Liver (tissue), 9 donors: ENCODE results near the gene VWF. TPM values are rescaled to one million over a fixed set of nuclear protein-coding genes. Genes with fewer than 3 reads are reported as not detected.

ENCODE experiments used
- DNase-seq: peaks from one replicate; pipeline ENCODE4 v3.0.0-alpha.2; 2017; ENCODE audit warnings: low spot score
- H3K27ac ChIP-seq, 2 donors: one replicate each; pipeline ENCODE4 v1.7.0; 2013; ENCODE audit warnings: inconsistent platforms in 2 of 2, low read length in 2 of 2, control low read depth in 1 of 2, low read depth in 1 of 2, mild to moderate bottlenecking in 1 of 2
- H3K27me3 ChIP-seq, 4 donors: one replicate each; pipeline versions ENCODE4 v1.6.1 to v1.7.0; 2013; ENCODE audit warnings: low read length in 3 of 4, inconsistent platforms in 1 of 4, mild to moderate bottlenecking in 1 of 4, moderate library complexity in 1 of 4; ENCODE audit not compliant: control insufficient read depth in 4 of 4, insufficient read depth in 4 of 4
- H3K36me3 ChIP-seq, 4 donors: one replicate each; pipeline versions ENCODE4 v1.6.1 to v1.7.0; 2013; ENCODE audit warnings: low read length in 3 of 4, mild to moderate bottlenecking in 3 of 4, low read depth in 1 of 4, moderate library complexity in 1 of 4; ENCODE audit not compliant: control insufficient read depth in 4 of 4, insufficient read depth in 3 of 4
- H3K4me1 ChIP-seq, 4 donors: one replicate each; pipeline versions ENCODE4 v1.6.1 to v1.7.0; 2013; ENCODE audit warnings: low read length in 3 of 4, mild to moderate bottlenecking in 3 of 4, moderate library complexity in 1 of 4; ENCODE audit not compliant: control insufficient read depth in 4 of 4, insufficient read depth in 4 of 4
- H3K4me3 ChIP-seq, 3 donors: one replicate each; pipeline versions ENCODE4 v1.6.1 to v1.7.0; 2013; ENCODE audit warnings: low read length in 3 of 3, control low read depth in 1 of 3, low read depth in 1 of 3, mild to moderate bottlenecking in 1 of 3
- H3K9ac ChIP-seq, 2 donors: one replicate each; pipeline ENCODE4 v1.7.0; 2013; ENCODE audit warnings: low read length in 2 of 2, mild to moderate bottlenecking in 2 of 2, moderate library complexity in 2 of 2, control low read depth in 1 of 2, low read depth in 1 of 2
- H3K9me3 ChIP-seq, 4 donors: one replicate each; pipeline versions ENCODE4 v1.6.1 to v1.7.0; 2013; ENCODE audit warnings: low read length in 3 of 4; ENCODE audit not compliant: control insufficient read depth in 4 of 4
- EGR1 ChIP-seq, 2 donors: IDR thresholded peaks; 2 replicates each; pipeline ENCODE4 v1.6.1; 2016 to 2018; ENCODE audit warnings: antibody characterized with exemption in 2 of 2, low read depth in 2 of 2
- FOXA2 ChIP-seq: IDR thresholded peaks from 2 replicates; pipeline ENCODE4 v1.6.1; 2016; ENCODE audit warnings: antibody characterized with exemption
- HNF4A ChIP-seq, 2 donors: conservative IDR thresholded peaks; 2 replicates each; pipeline ENCODE4 v1.6.1; 2016; ENCODE audit warnings: antibody characterized with exemption in 2 of 2, mild to moderate bottlenecking in 2 of 2
- HNF4G ChIP-seq: IDR thresholded peaks from 2 replicates; pipeline ENCODE4 v1.6.1; 2016; ENCODE audit warnings: antibody characterized with exemption
- NR2F2 ChIP-seq: IDR thresholded peaks from 2 replicates; pipeline ENCODE4 v1.6.1; 2016; ENCODE audit warnings: antibody characterized with exemption
- RAD21 ChIP-seq, 2 donors: IDR thresholded peaks; 2 replicates each; pipeline ENCODE4 v1.6.1; 2016; ENCODE audit warnings: antibody characterized with exemption in 2 of 2, mild to moderate bottlenecking in 2 of 2
- RXRA ChIP-seq, 2 donors: IDR thresholded peaks; 2 replicates each; pipeline ENCODE4 v1.6.1; 2017 to 2018; ENCODE audit warnings: antibody characterized with exemption in 2 of 2, mild to moderate bottlenecking in 1 of 2
- SP1 ChIP-seq: IDR thresholded peaks from 2 replicates; pipeline ENCODE4 v1.6.1; 2018; ENCODE audit warnings: antibody characterized with exemption, mild to moderate bottlenecking
- YY1 ChIP-seq: IDR thresholded peaks from 2 replicates; pipeline ENCODE4 v1.6.1; 2016; ENCODE audit warnings: antibody characterized with exemption, mild to moderate bottlenecking
- WGBS: extraction: QIAGEN DNeasy Blood & Tissue Kit; methylation state at CpG from one replicate; pipeline ENCODE4 v1.1.7; 2013; 5-methylcytosine and 5-hydroxymethylcytosine counted together
- polyA plus RNA-seq, 2 donors: library from polyadenylated mRNA; stranded (reverse) in 1 of 2; unstranded in 1 of 2; fragments of 200-250 nt in 1 of 2; fragments of >200 nt in 1 of 2; fragmentation: Nextera tagmentation in 1 of 2; extraction: Ambion mirVana in 1 of 2; gene quantifications; one replicate each; pipeline versions ENCODE4 v1.2.1 to v1.2.3, GENCODE V29; 2013 to 2015
- total RNA-seq, 2 donors: library from RNA; depleted of rRNA; stranded (reverse); fragments of >200 nt; gene quantifications; one replicate each; pipeline ENCODE4 v1.2.3, GENCODE V29; 2014
- TF ChIP-seq, protein P1 (sequence below): IDR thresholded peaks from 2 replicates; pipeline ENCODE4 v1.6.1; 2016; ENCODE audit warnings: antibody characterized with exemption
- TF ChIP-seq, protein P2 (sequence below): IDR thresholded peaks from 2 replicates; pipeline ENCODE4 v1.6.1; 2016; ENCODE audit warnings: antibody characterized with exemption, mild to moderate bottlenecking
- TF ChIP-seq, protein P3 (sequence below): IDR thresholded peaks from 2 replicates; pipeline ENCODE4 v1.6.1; 2016; ENCODE audit warnings: antibody characterized with exemption
- TF ChIP-seq, protein P4 (sequence below): fragments of 150-350 bp; IDR thresholded peaks from 2 replicates; pipeline ENCODE4 v1.5.1; 2017; ENCODE audit warnings: improper control_type of control experiment, low read depth, low read length; ENCODE audit not compliant: missing input control
- TF ChIP-seq, protein P5 (sequence below): IDR thresholded peaks from 2 replicates; pipeline ENCODE4 v1.6.1; 2016; ENCODE audit warnings: antibody characterized with exemption
- donor health status: healthy.
- donor health status: healthy.
- donor health status: healthy.
- donor health status: healthy.
- donor health status: healthy.

Gene VWF
- total and polyA plus RNA-seq, 4 donors = 2.1 to 10.8 (median 4.0) TPM

DNA sequence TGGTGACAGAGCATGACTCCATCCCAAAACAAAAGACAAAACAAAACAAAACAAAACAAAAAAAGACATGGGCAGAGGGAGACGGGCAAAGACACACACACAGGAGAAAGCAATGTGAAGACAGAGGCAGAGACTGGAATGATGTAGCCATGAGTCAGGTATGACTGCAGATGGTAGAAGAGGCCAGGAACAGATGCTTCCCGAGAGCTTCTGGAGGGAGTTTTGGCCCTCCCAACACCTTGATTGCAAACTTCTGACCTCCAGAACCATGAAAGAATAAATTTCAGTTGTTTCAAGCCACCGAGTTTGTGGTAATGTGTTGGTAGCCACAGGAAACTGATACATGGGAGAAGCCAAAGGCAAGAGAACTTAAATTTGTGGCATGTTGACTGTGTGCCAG lies 27.1 kb downstream of the VWF start:
- Histone ChIP-seq H3K27me3 (no peaks in the 10 kb centered on the region), H3K4me3 (no peak overlapping the region), H3K36me3 (no peaks in the 10 kb centered on the region), H3K27ac (no peak overlapping the region), H3K4me1 (no peaks in the 10 kb centered on the region), H3K9ac (no peak overlapping the region), H3K9me3 (no peaks in the 10 kb centered on the region)
- 90% methylated on average over 3 of the region's 3 CpGs for WGBS
- TF ChIP-seq, protein P1, sequence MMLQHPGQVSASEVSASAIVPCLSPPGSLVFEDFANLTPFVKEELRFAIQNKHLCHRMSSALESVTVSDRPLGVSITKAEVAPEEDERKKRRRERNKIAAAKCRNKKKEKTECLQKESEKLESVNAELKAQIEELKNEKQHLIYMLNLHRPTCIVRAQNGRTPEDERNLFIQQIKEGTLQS = no peak
- DNase-seq = no peak

DNA sequence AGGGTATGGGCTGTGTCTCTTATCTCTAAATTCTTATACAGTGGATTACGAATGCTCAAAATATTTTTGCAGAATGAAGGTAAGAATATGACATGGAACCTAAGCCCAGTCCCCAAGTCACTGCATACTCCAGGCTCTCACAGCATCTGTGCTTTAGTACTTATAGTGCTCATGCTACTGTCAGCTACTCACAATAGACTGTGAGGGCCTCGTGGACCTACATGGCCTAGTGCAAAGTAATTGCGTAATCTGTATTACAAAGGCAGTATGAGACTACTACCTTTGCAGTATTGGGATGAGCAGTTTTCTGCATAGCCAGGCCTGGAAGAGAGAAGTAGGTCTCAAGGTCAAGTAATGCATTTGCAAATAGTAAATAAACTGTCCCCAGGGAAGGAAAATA lies 27.9 kb downstream of the VWF start:
- no peaks in the 10 kb centered on the region for H3K9me3 ChIP-seq
- TF ChIP-seq EGR1 (IDR thresholded peaks at IDR 0.05; ENCODE audit: low read depth in 2 of 2) (no peak), HNF4G (no peak), YY1 (no peak), RXRA (IDR thresholded peaks at IDR 0.05) (no peak)
- TF ChIP-seq, protein P2, sequence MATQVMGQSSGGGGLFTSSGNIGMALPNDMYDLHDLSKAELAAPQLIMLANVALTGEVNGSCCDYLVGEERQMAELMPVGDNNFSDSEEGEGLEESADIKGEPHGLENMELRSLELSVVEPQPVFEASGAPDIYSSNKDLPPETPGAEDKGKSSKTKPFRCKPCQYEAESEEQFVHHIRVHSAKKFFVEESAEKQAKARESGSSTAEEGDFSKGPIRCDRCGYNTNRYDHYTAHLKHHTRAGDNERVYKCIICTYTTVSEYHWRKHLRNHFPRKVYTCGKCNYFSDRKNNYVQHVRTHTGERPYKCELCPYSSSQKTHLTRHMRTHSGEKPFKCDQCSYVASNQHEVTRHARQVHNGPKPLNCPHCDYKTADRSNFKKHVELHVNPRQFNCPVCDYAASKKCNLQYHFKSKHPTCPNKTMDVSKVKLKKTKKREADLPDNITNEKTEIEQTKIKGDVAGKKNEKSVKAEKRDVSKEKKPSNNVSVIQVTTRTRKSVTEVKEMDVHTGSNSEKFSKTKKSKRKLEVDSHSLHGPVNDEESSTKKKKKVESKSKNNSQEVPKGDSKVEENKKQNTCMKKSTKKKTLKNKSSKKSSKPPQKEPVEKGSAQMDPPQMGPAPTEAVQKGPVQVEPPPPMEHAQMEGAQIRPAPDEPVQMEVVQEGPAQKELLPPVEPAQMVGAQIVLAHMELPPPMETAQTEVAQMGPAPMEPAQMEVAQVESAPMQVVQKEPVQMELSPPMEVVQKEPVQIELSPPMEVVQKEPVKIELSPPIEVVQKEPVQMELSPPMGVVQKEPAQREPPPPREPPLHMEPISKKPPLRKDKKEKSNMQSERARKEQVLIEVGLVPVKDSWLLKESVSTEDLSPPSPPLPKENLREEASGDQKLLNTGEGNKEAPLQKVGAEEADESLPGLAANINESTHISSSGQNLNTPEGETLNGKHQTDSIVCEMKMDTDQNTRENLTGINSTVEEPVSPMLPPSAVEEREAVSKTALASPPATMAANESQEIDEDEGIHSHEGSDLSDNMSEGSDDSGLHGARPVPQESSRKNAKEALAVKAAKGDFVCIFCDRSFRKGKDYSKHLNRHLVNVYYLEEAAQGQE = no peak
- TF ChIP-seq, protein P3, sequence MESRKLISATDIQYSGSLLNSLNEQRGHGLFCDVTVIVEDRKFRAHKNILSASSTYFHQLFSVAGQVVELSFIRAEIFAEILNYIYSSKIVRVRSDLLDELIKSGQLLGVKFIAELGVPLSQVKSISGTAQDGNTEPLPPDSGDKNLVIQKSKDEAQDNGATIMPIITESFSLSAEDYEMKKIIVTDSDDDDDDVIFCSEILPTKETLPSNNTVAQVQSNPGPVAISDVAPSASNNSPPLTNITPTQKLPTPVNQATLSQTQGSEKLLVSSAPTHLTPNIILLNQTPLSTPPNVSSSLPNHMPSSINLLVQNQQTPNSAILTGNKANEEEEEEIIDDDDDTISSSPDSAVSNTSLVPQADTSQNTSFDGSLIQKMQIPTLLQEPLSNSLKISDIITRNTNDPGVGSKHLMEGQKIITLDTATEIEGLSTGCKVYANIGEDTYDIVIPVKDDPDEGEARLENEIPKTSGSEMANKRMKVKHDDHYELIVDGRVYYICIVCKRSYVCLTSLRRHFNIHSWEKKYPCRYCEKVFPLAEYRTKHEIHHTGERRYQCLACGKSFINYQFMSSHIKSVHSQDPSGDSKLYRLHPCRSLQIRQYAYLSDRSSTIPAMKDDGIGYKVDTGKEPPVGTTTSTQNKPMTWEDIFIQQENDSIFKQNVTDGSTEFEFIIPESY = no peak
- DNase-seq = no peak
- H3K4me1 ChIP-seq = no peaks in the 10 kb centered on the region
- no peaks in the 10 kb centered on the region for H3K36me3 ChIP-seq
- H3K9ac ChIP-seq = no peak overlapping the region
- no peaks in the 10 kb centered on the region for H3K27me3 ChIP-seq
- H3K4me3 ChIP-seq = no peak overlapping the region
- 67% methylated on average over 3 of the region's 3 CpGs for WGBS
- H3K27ac ChIP-seq = no peak overlapping the region

DNA sequence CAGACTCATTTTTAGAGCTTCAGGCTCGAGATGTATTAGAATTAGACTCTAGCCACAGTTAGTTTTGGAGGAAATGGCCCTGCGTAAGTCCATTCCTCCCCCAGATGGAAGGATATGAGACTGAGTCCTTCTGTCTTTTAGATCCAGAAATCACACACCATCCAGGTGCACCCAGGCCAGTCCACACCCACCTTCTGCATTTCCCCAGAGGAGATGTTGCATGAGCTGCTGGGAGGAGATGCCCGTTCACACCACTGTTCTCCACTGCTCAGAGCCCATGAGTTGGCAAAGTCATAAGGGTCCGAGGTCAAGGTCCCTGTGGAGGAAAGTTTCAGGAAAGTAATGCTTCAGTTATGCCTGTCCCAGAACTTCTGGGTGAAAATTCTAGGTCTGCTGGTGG lies 29.2 kb downstream of the VWF start:
- 91% methylated on average over 4 of the region's 4 CpGs for WGBS
- H3K4me3 ChIP-seq = no peak overlapping the region
- no peaks in the 10 kb centered on the region for H3K4me1 ChIP-seq
- H3K9ac ChIP-seq = no peak overlapping the region
- no peaks in the 10 kb centered on the region for H3K9me3 ChIP-seq
- no peaks in the 10 kb centered on the region for H3K36me3 ChIP-seq
- DNase-seq = no peak
- H3K27ac ChIP-seq = no peak overlapping the region
- H3K27me3 ChIP-seq = no peaks in the 10 kb centered on the region
- TF ChIP-seq, protein P3 = no peak
- TF ChIP-seq, protein P4, sequence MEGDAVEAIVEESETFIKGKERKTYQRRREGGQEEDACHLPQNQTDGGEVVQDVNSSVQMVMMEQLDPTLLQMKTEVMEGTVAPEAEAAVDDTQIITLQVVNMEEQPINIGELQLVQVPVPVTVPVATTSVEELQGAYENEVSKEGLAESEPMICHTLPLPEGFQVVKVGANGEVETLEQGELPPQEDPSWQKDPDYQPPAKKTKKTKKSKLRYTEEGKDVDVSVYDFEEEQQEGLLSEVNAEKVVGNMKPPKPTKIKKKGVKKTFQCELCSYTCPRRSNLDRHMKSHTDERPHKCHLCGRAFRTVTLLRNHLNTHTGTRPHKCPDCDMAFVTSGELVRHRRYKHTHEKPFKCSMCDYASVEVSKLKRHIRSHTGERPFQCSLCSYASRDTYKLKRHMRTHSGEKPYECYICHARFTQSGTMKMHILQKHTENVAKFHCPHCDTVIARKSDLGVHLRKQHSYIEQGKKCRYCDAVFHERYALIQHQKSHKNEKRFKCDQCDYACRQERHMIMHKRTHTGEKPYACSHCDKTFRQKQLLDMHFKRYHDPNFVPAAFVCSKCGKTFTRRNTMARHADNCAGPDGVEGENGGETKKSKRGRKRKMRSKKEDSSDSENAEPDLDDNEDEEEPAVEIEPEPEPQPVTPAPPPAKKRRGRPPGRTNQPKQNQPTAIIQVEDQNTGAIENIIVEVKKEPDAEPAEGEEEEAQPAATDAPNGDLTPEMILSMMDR = no peak
- TF ChIP-seq EGR1 (IDR thresholded peaks at IDR 0.05; ENCODE audit: low read depth in 2 of 2) (no peak), HNF4A (conservative IDR thresholded peaks at IDR 0.05) (no peak), FOXA2 (no peak), RXRA (IDR thresholded peaks at IDR 0.05) (no peak), SP1 (no peak), NR2F2 (no peak), RAD21 (IDR thresholded peaks at IDR 0.05) (no peak)
- TF ChIP-seq, protein P5, sequence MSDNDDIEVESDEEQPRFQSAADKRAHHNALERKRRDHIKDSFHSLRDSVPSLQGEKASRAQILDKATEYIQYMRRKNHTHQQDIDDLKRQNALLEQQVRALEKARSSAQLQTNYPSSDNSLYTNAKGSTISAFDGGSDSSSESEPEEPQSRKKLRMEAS = no peak
- TF ChIP-seq, protein P2 = no peak
